ENCODE measurements around the gene LUZP1.

LUZP1 gene

GRCh38 chr1:23081376-23081775 is 87.3 kb downstream of the LUZP1 start:
- H3K4me1 ChIP-seq (ENCODE audit: control insufficient read depth, insufficient read depth, low read length): no peaks in the 10 kb centered on the region
- H3K9me3 ChIP-seq (ENCODE audit: control insufficient read depth, insufficient read depth, low read depth, low read length): no peaks in the 10 kb centered on the region
- H3K36me3 ChIP-seq (ENCODE audit: control insufficient read depth, insufficient read depth, low read length): peaks cover 95% of the 10 kb centered on the region
- no peak overlapping the region for H3K4me3 ChIP-seq (ENCODE audit: low read depth, low read length)
- no peak overlapping the region for H3K9ac ChIP-seq (ENCODE audit: low read length)
- no peak overlapping the region for H3K27ac ChIP-seq (ENCODE audit: low read depth, low read length)
- H3K27me3 ChIP-seq (ENCODE audit: control insufficient read depth, insufficient read depth, low read length): no peaks in the 10 kb centered on the region

DNA sequence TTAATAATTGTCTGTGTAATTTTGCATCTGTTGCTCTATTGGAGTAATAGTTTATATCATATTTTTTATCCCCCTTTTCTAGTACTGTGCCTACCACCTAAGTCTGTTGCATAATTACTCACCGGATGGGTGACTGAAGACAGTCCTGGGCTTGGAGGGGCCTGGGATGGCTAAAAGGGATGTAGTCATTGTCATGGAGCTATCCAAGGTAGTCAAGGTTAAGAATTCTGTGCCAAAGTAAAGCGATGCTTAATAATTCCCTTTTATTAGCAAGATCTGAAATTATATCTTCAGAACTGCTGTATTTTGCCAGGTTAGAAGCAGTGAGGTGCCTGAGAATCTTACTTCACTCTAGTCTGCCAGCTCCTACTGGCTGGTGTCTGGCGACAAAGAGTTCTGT is 87.8 kb downstream of the LUZP1 start:
- H3K9me3 ChIP-seq (ENCODE audit: control insufficient read depth, insufficient read depth, low read depth, low read length): no peaks in the 10 kb centered on the region
- no peak overlapping the region for H3K9ac ChIP-seq (ENCODE audit: low read length)
- H3K4me1 ChIP-seq (ENCODE audit: control insufficient read depth, insufficient read depth, low read length): no peaks in the 10 kb centered on the region
- no peaks in the 10 kb centered on the region for H3K27me3 ChIP-seq (ENCODE audit: control insufficient read depth, insufficient read depth, low read length)
- peaks cover 95% of the 10 kb centered on the region for H3K36me3 ChIP-seq (ENCODE audit: control insufficient read depth, insufficient read depth, low read length)
- no peak overlapping the region for H3K27ac ChIP-seq (ENCODE audit: low read depth, low read length)
- no peak overlapping the region for H3K4me3 ChIP-seq (ENCODE audit: low read depth, low read length)

DNA sequence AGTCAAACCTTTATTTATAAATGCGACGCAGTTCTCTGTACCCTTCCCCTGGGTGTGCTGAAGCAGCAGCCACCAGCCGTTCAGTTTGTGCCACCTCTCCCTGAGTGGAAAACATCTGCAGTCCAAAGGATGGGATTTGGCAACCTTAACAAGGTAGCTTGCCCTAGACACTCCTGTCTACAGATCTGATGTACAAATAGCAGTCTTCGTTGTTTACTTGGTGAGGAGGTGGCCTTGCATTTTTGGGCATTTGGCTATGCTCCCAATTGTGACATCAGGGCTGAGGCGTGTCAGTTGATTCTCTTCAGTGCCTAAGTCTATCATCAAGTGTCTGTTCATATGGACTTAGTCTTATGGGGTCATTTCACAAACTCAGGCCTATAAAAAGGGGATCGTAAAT is 89.6 kb downstream of the LUZP1 start:
- Histone ChIP-seq H3K4me3 (ENCODE audit: low read depth, low read length) (no peak overlapping the region), H3K9ac (ENCODE audit: low read length) (no peak overlapping the region), H3K27ac (ENCODE audit: low read depth, low read length) (no peak overlapping the region), H3K36me3 (ENCODE audit: control insufficient read depth, insufficient read depth, low read length) (peaks cover 94% of the 10 kb centered on the region), H3K27me3 (ENCODE audit: control insufficient read depth, insufficient read depth, low read length) (no peaks in the 10 kb centered on the region), H3K9me3 (ENCODE audit: control insufficient read depth, insufficient read depth, low read depth, low read length) (no peaks in the 10 kb centered on the region), H3K4me1 (ENCODE audit: control insufficient read depth, insufficient read depth, low read length) (no peaks in the 10 kb centered on the region)

DNA sequence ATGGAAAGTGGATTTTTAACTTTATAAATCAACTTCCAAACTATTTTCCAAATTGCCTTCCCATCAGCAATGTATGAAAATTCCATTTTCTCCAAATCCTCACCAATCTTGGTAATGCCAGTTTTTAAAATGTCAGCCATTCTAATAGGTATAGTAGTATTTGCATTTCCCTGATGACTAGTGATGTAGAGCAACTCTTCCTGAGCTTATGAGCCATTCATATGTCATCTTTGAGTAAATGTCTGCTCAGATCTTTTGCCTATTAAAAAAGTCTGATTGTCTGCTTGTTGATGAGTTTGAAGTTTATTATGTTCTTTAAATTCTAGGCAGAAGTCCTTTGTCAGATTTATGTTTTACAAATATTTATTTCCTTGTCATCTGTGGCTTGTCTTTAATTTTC is 94.6 kb downstream of the LUZP1 start:
- Histone ChIP-seq H3K36me3 (ENCODE audit: control insufficient read depth, insufficient read depth, low read length) (peaks cover 92% of the 10 kb centered on the region), H3K9me3 (ENCODE audit: control insufficient read depth, insufficient read depth, low read depth, low read length) (no peaks in the 10 kb centered on the region), H3K4me1 (ENCODE audit: control insufficient read depth, insufficient read depth, low read length) (no peaks in the 10 kb centered on the region), H3K27ac (ENCODE audit: low read depth, low read length) (no peak overlapping the region), H3K9ac (ENCODE audit: low read length) (no peak overlapping the region), H3K4me3 (ENCODE audit: low read depth, low read length) (no peak overlapping the region), H3K27me3 (ENCODE audit: control insufficient read depth, insufficient read depth, low read length) (no peaks in the 10 kb centered on the region)

DNA sequence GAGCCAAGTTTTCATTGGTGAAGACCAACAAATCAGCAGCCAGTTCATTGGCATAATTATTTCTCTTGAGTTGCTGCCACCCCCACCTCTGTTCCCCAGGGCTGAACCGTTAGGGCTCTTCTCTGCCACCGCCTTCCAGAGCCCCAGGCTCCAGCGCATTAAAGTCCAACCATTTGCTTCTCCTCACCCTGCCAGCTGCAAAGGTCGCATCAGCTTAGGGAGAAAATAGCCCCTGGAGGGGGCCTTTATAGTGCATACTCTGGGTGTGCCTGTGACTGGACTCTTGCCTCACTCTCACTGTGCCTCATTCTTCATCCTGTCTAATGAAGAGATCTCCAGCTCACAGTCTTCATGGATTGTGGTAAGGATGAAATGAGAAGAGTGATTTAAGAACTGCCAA is 99.0 kb downstream of the LUZP1 start:
- H3K9me3 ChIP-seq (ENCODE audit: control insufficient read depth, insufficient read depth, low read depth, low read length): no peaks in the 10 kb centered on the region
- H3K27ac ChIP-seq (ENCODE audit: low read depth, low read length): no peak overlapping the region

GRCh38 chr1:23069149-23069548 is 99.5 kb downstream of the LUZP1 start:
- H3K36me3 ChIP-seq (ENCODE audit: control insufficient read depth, insufficient read depth, low read length): peaks cover 96% of the 10 kb centered on the region
- H3K4me1 ChIP-seq (ENCODE audit: control insufficient read depth, insufficient read depth, low read length): no peaks in the 10 kb centered on the region

More for the DNA sequence above, 99.0 kb downstream of the LUZP1 start:
- Histone ChIP-seq H3K4me1 (ENCODE audit: control insufficient read depth, insufficient read depth, low read length) (no peaks in the 10 kb centered on the region), H3K36me3 (ENCODE audit: control insufficient read depth, insufficient read depth, low read length) (peaks cover 96% of the 10 kb centered on the region), H3K9ac (ENCODE audit: low read length) (no peak overlapping the region), H3K27me3 (ENCODE audit: control insufficient read depth, insufficient read depth, low read length) (no peaks in the 10 kb centered on the region), H3K4me3 (ENCODE audit: low read depth, low read length) (no peak overlapping the region)

DNA sequence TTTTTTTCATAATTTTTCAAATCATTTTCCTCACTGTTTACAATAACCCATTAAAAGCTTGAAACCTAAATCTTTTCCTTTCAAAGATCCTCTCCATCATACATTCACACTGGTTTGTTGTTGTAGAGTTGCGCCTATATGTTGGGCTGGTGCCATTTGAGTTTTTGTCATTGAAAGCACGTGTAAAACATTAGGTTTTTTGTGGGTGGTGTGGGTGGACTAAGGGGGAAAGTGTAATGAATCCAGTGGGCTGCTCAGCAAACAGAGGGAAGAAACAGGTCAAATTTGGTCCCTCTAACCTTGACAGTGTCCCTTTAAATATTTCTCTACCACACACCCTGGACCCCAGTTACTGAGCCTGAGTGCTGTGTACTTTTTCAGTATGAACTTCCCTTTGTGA is 102.6 kb downstream of the LUZP1 start:
- H3K9me3 ChIP-seq (ENCODE audit: control insufficient read depth, insufficient read depth, low read depth, low read length): no peaks in the 10 kb centered on the region
- H3K4me1 ChIP-seq (ENCODE audit: control insufficient read depth, insufficient read depth, low read length): no peaks in the 10 kb centered on the region
- H3K36me3 ChIP-seq (ENCODE audit: control insufficient read depth, insufficient read depth, low read length): peaks cover 95% of the 10 kb centered on the region
- H3K27ac ChIP-seq (ENCODE audit: low read depth, low read length): no peak overlapping the region
- H3K9ac ChIP-seq (ENCODE audit: low read length): no peak overlapping the region
- no peaks in the 10 kb centered on the region for H3K27me3 ChIP-seq (ENCODE audit: control insufficient read depth, insufficient read depth, low read length)
- no peak overlapping the region for H3K4me3 ChIP-seq (ENCODE audit: low read depth, low read length)

More at GRCh38 chr1:23069149-23069548, 99.5 kb downstream of the LUZP1 start:
- Histone ChIP-seq H3K4me3 (ENCODE audit: low read depth, low read length) (no peak overlapping the region), H3K9ac (ENCODE audit: low read length) (no peak overlapping the region), H3K27me3 (ENCODE audit: control insufficient read depth, insufficient read depth, low read length) (no peaks in the 10 kb centered on the region), H3K27ac (ENCODE audit: low read depth, low read length) (no peak overlapping the region), H3K9me3 (ENCODE audit: control insufficient read depth, insufficient read depth, low read depth, low read length) (no peaks in the 10 kb centered on the region)

GRCh38 chr1:23065385-23065784 is 103.3 kb downstream of the LUZP1 start:
- no peaks in the 10 kb centered on the region for H3K27me3 ChIP-seq (ENCODE audit: control insufficient read depth, insufficient read depth, low read length)
- H3K36me3 ChIP-seq (ENCODE audit: control insufficient read depth, insufficient read depth, low read length): peaks cover 96% of the 10 kb centered on the region
- H3K9ac ChIP-seq (ENCODE audit: low read length): no peak overlapping the region

GRCh38 chr1:23062271-23062670 is 106.4 kb downstream of the LUZP1 start:
- Histone ChIP-seq H3K27ac (ENCODE audit: low read depth, low read length) (no peak overlapping the region), H3K9me3 (ENCODE audit: control insufficient read depth, insufficient read depth, low read depth, low read length) (no peaks in the 10 kb centered on the region), H3K9ac (ENCODE audit: low read length) (no peak overlapping the region), H3K36me3 (ENCODE audit: control insufficient read depth, insufficient read depth, low read length) (peaks cover 97% of the 10 kb centered on the region), H3K4me1 (ENCODE audit: control insufficient read depth, insufficient read depth, low read length) (no peaks in the 10 kb centered on the region), H3K27me3 (ENCODE audit: control insufficient read depth, insufficient read depth, low read length) (no peaks in the 10 kb centered on the region), H3K4me3 (ENCODE audit: low read depth, low read length) (no peak overlapping the region)

More at GRCh38 chr1:23065385-23065784, 103.3 kb downstream of the LUZP1 start:
- Histone ChIP-seq H3K4me3 (ENCODE audit: low read depth, low read length) (no peak overlapping the region), H3K9me3 (ENCODE audit: control insufficient read depth, insufficient read depth, low read depth, low read length) (no peaks in the 10 kb centered on the region), H3K27ac (ENCODE audit: low read depth, low read length) (no peak overlapping the region), H3K4me1 (ENCODE audit: control insufficient read depth, insufficient read depth, low read length) (no peaks in the 10 kb centered on the region)

- Histone ChIP-seq H3K9me3 (ENCODE audit: control insufficient read depth, insufficient read depth, low read depth, low read length) (no peaks in the 10 kb centered on the region), H3K4me1 (ENCODE audit: control insufficient read depth, insufficient read depth, low read length) (no peaks in the 10 kb centered on the region), H3K27me3 (ENCODE audit: control insufficient read depth, insufficient read depth, low read length) (no peaks in the 10 kb centered on the region), H3K4me3 (ENCODE audit: low read depth, low read length) (no peak overlapping the region), H3K27ac (ENCODE audit: low read depth, low read length) (no peak overlapping the region), H3K36me3 (ENCODE audit: control insufficient read depth, insufficient read depth, low read length) (peaks cover 95% of the 10 kb centered on the region), H3K9ac (ENCODE audit: low read length) (no peak overlapping the region)
Observed at GRCh38 chr1:23057301-23057700, 111.4 kb downstream of the LUZP1 start.

DNA sequence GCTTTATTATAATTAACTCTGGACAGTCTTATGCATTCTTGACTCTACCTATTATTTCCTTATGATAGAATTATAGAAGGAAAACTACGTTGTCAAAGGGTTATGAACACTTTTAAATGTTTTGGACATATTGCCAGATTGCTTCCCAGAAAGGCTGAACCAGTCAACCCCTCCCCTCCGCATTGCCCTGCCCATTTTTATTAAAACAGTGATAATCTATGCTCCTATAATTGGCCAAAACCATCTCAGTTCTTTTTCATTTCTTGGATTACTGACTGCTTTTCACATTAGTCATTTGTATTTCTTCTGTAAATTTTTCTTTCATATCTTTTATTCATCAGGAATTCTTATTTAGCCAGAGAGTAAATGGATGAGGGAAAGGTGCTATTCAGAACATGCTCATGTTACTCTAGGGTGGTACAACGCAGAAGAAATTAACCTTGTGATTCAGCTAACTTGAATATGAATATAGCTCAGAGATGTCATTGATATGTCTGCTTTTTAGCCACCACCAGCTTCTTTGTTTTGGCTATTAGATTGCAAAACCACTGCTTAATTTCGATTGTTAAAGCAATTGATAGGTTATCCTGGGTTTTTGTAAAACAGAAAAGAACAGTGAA is 117.3 kb downstream of the LUZP1 start:
- H3K36me3 ChIP-seq (ENCODE audit: control insufficient read depth, insufficient read depth, low read length): peaks cover 63% of the 10 kb centered on the region
- H3K27ac ChIP-seq (ENCODE audit: low read depth, low read length): no peak overlapping the region
- no peak overlapping the region for H3K4me3 ChIP-seq (ENCODE audit: low read depth, low read length)
- peaks cover 2% of the 10 kb centered on the region; the same call in 1 of the 2 replicates for H3K4me1 ChIP-seq (ENCODE audit: control insufficient read depth, insufficient read depth, low read length)
- H3K9me3 ChIP-seq (ENCODE audit: control insufficient read depth, insufficient read depth, low read depth, low read length): no peaks in the 10 kb centered on the region
- no peak overlapping the region for H3K9ac ChIP-seq (ENCODE audit: low read length)
- H3K27me3 ChIP-seq (ENCODE audit: control insufficient read depth, insufficient read depth, low read length): no peaks in the 10 kb centered on the region

Data from HUES6 (cell line).